ENCODE results near the gene C20orf202.

C20orf202 gene

DNA sequence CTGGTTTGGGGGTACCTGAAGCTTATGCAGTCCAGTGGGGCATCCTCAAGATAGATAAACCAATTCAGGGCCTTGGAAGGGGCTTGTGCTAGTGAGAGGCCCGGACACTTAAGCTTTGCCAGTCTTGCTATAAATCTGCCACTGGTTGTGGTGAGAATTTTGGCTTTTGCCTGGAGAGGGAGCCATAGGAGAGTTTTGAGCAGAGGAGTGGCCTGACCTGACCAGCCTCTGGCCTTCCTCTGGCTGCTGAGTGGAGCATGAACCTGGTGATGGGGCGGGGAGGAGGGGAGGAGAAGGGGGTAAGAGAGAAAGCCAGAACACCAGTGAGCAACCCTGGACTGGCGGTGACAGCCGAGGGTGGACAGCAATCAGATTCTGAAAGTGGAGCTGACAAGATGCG is 25.6 kb upstream of the C20orf202 start:
- H3K4me3 ChIP-seq (ENCODE audit: low read length in 2 of 2), result no peak overlapping the region
- peaks cover 0 to 8% of the 10 kb centered on the region in 2 donors for H3K4me1 ChIP-seq (ENCODE audit: control insufficient read depth in 2 of 2, insufficient read depth in 1 of 2, low read depth in 1 of 2, low read length in 2 of 2)
- H4K91ac ChIP-seq (ENCODE audit: low read depth, low read length, poor library complexity), result no peak overlapping the region
- DNase-seq (ENCODE audit: low spot score), result no peak
- no peak overlapping the region for H2BK12ac ChIP-seq (ENCODE audit: low read length)
- no peak overlapping the region for H2BK15ac ChIP-seq (ENCODE audit: low read length)
- no peak overlapping the region for H3K4me2 ChIP-seq (ENCODE audit: insufficient read depth, low read length, poor library complexity, severe bottlenecking)
- H3K79me1 ChIP-seq (ENCODE audit: low read depth, low read length), result no peaks in the 10 kb centered on the region
- no peak overlapping the region for H4K8ac ChIP-seq (ENCODE audit: low read depth, low read length)
- no peak overlapping the region for H3K14ac ChIP-seq (ENCODE audit: low read length)
- H3K18ac ChIP-seq (ENCODE audit: low read length), result no peak overlapping the region
- H3K9me3 ChIP-seq (replicated peaks in 1 of 2; ENCODE audit: control insufficient read depth in 2 of 2, insufficient read depth in 1 of 2, low read depth in 1 of 2, low read length in 2 of 2), result no peaks in the 10 kb centered on the region
- H3K36me3 ChIP-seq (replicated peaks in 1 of 2; ENCODE audit: control insufficient read depth in 2 of 2, insufficient read depth in 2 of 2, low read length in 2 of 2), result peaks cover 0 to 32% of the 10 kb centered on the region in 2 donors
- H3K4ac ChIP-seq (ENCODE audit: low read length), result no peak overlapping the region
- no CpG with 5 or more reads among the region's 5 CpGs for WGBS, 2 donors (ENCODE audit: extremely low coverage in 2 of 2, insufficient read length in 2 of 2, insufficient replicate concordance in 1 of 2)
- H2BK120ac ChIP-seq (ENCODE audit: low read depth, low read length), result no peak overlapping the region
- H3K27ac ChIP-seq (replicated peaks; ENCODE audit: low read length), result no peak overlapping the region
- H3K27me3 ChIP-seq (ENCODE audit: control insufficient read depth in 3 of 3, insufficient read depth in 3 of 3, low read depth in 1 of 3, low read length in 3 of 3), result no peaks in the 10 kb centered on the region
- H2BK5ac ChIP-seq (ENCODE audit: low read length), result no peak overlapping the region
- H2AK5ac ChIP-seq (ENCODE audit: low read depth, low read length), result no peak overlapping the region
- no peak overlapping the region for H2AFZ ChIP-seq (ENCODE audit: low read length)
- H3K9ac ChIP-seq (ENCODE audit: low read depth, low read length, poor library complexity), result no peak overlapping the region
- H3K23ac ChIP-seq (ENCODE audit: low read depth, low read length, poor library complexity), result no peak overlapping the region

DNA sequence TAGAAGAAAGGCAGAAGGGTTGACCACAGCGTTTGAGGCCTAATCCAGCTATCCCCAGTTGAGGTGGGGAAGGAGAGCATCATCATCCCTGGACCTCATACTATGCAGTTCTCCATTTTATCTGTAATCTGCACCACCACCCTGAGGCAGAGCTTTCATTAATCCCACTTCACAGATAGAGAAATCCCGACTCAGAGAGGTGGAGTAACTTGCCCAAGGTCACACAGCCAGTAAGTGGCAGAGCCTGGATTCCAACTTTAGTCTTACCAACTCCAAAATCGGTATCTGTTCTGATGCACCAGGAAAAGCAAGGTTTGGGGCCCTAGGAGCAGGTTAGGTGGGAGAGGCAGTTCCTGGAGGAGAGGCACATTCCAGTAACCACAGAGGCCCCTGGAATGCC is 25.2 kb upstream of the C20orf202 start:
- Histone ChIP-seq H3K23ac (ENCODE audit: low read depth, low read length, poor library complexity) (no peak overlapping the region), H2AK5ac (ENCODE audit: low read depth, low read length) (no peak overlapping the region), H2AFZ (ENCODE audit: low read length) (no peak overlapping the region), H2BK120ac (ENCODE audit: low read depth, low read length) (no peak overlapping the region), H3K14ac (ENCODE audit: low read length) (no peak overlapping the region), H4K91ac (ENCODE audit: low read depth, low read length, poor library complexity) (no peak overlapping the region), H2BK12ac (ENCODE audit: low read length) (no peak overlapping the region), H4K8ac (ENCODE audit: low read depth, low read length) (no peak overlapping the region), H3K9me3 (replicated peaks in 1 of 2; ENCODE audit: control insufficient read depth in 2 of 2, insufficient read depth in 1 of 2, low read depth in 1 of 2, low read length in 2 of 2) (no peaks in the 10 kb centered on the region), H3K27me3 (ENCODE audit: control insufficient read depth in 3 of 3, insufficient read depth in 3 of 3, low read depth in 1 of 3, low read length in 3 of 3) (no peaks in the 10 kb centered on the region), H3K18ac (ENCODE audit: low read length) (no peak overlapping the region), H3K36me3 (replicated peaks in 1 of 2; ENCODE audit: control insufficient read depth in 2 of 2, insufficient read depth in 2 of 2, low read length in 2 of 2) (peaks cover 0 to 28% of the 10 kb centered on the region in 2 donors), H3K79me1 (ENCODE audit: low read depth, low read length) (no peaks in the 10 kb centered on the region), H2BK5ac (ENCODE audit: low read length) (no peak overlapping the region), H3K27ac (replicated peaks; ENCODE audit: low read length) (no peak overlapping the region), H3K4ac (ENCODE audit: low read length) (no peak overlapping the region), H2BK15ac (ENCODE audit: low read length) (no peak overlapping the region), H3K4me1 (ENCODE audit: control insufficient read depth in 2 of 2, insufficient read depth in 1 of 2, low read depth in 1 of 2, low read length in 2 of 2) (peaks cover 0 to 7% of the 10 kb centered on the region in 2 donors), H3K9ac (ENCODE audit: low read depth, low read length, poor library complexity) (no peak overlapping the region), H3K4me2 (ENCODE audit: insufficient read depth, low read length, poor library complexity, severe bottlenecking) (no peak overlapping the region), H3K4me3 (ENCODE audit: low read length in 2 of 2) (no peak overlapping the region)
- DNase-seq (ENCODE audit: low spot score), result no peak
- WGBS, 2 donors (ENCODE audit: extremely low coverage in 2 of 2, insufficient read length in 2 of 2, insufficient replicate concordance in 1 of 2), result no CpG with 5 or more reads among the region's 3 CpGs

DNA sequence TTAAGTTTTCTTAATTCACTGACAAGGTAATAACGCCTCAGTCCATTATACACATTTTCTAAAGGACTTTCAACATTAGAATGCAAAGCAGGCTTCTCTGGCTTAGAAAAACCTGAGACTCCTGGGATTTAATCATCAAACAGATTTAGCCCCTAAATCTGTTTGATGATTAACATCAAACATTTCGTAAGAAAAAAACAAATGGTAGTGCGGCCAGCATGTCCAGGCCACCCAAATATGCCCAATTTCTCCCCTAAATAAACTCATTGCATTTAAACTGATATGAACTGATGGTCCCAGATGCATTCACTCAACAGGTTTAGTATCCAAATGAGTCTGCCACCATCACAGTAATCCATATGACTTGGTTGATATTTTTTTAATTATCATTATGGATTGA is 24.6 kb upstream of the C20orf202 start:
- Histone ChIP-seq H2AK5ac (ENCODE audit: low read depth, low read length) (no peak overlapping the region), H3K9ac (ENCODE audit: low read depth, low read length, poor library complexity) (no peak overlapping the region), H3K4me2 (ENCODE audit: insufficient read depth, low read length, poor library complexity, severe bottlenecking) (no peak overlapping the region), H3K9me3 (replicated peaks in 1 of 2; ENCODE audit: control insufficient read depth in 2 of 2, insufficient read depth in 1 of 2, low read depth in 1 of 2, low read length in 2 of 2) (no peaks in the 10 kb centered on the region), H3K27ac (replicated peaks; ENCODE audit: low read length) (no peak overlapping the region), H3K79me1 (ENCODE audit: low read depth, low read length) (no peaks in the 10 kb centered on the region), H3K14ac (ENCODE audit: low read length) (no peak overlapping the region), H2AFZ (ENCODE audit: low read length) (no peak overlapping the region), H2BK12ac (ENCODE audit: low read length) (no peak overlapping the region), H3K4me3 (ENCODE audit: low read length in 2 of 2) (no peak overlapping the region), H4K8ac (ENCODE audit: low read depth, low read length) (no peak overlapping the region), H2BK120ac (ENCODE audit: low read depth, low read length) (no peak overlapping the region), H2BK15ac (ENCODE audit: low read length) (no peak overlapping the region), H3K27me3 (ENCODE audit: control insufficient read depth in 3 of 3, insufficient read depth in 3 of 3, low read depth in 1 of 3, low read length in 3 of 3) (peaks cover 0 to 3% (median 0%) of the 10 kb centered on the region in 3 experiments), H4K91ac (ENCODE audit: low read depth, low read length, poor library complexity) (no peak overlapping the region), H3K4me1 (ENCODE audit: control insufficient read depth in 2 of 2, insufficient read depth in 1 of 2, low read depth in 1 of 2, low read length in 2 of 2) (peaks cover 0 to 3% of the 10 kb centered on the region in 2 donors), H3K36me3 (replicated peaks in 1 of 2; ENCODE audit: control insufficient read depth in 2 of 2, insufficient read depth in 2 of 2, low read length in 2 of 2) (peaks cover 0 to 24% of the 10 kb centered on the region in 2 donors), H2BK5ac (ENCODE audit: low read length) (no peak overlapping the region), H3K4ac (ENCODE audit: low read length) (no peak overlapping the region), H3K18ac (ENCODE audit: low read length) (no peak overlapping the region), H3K23ac (ENCODE audit: low read depth, low read length, poor library complexity) (no peak overlapping the region)
- DNase-seq (ENCODE audit: low spot score), result no peak
- WGBS, 2 donors (ENCODE audit: extremely low coverage in 2 of 2, insufficient read length in 2 of 2, insufficient replicate concordance in 1 of 2), result no CpG with 5 or more reads among the region's 3 CpGs

DNA sequence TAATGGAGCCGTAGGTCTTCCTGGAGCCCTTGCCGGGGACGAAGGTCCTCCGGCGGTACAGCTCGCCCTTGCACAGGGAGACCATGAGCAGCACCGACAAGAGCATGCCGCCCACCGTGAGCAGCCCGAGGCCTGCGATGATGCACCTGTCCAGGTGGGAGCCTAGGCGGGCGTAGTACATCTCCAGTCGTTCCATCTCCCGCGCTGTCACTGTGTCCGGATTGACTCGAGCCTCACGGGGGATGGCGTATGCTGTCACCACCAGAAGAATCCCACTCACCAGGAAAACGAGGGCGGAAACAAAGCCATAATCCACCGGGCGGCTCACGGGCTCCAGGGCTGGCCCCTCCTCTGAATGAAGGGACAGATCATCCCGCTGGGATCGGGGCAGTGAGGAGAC is 22.3 kb upstream of the C20orf202 start:
- WGBS, 2 donors (ENCODE audit: extremely low coverage in 2 of 2, insufficient read length in 2 of 2, insufficient replicate concordance in 1 of 2), result no CpG with 5 or more reads among the region's 27 CpGs
- Histone ChIP-seq H2AFZ (ENCODE audit: low read length) (no peak overlapping the region), H3K18ac (ENCODE audit: low read length) (no peak overlapping the region), H4K8ac (ENCODE audit: low read depth, low read length) (no peak overlapping the region), H2BK12ac (ENCODE audit: low read length) (no peak overlapping the region), H4K91ac (ENCODE audit: low read depth, low read length, poor library complexity) (no peak overlapping the region), H3K14ac (ENCODE audit: low read length) (no peak overlapping the region), H3K4me1 (ENCODE audit: control insufficient read depth in 2 of 2, insufficient read depth in 1 of 2, low read depth in 1 of 2, low read length in 2 of 2) (peaks cover 3 to 4% of the 10 kb centered on the region in 2 donors), H2BK5ac (ENCODE audit: low read length) (no peak overlapping the region), H2BK15ac (ENCODE audit: low read length) (no peak overlapping the region), H3K79me1 (ENCODE audit: low read depth, low read length) (no peaks in the 10 kb centered on the region), H3K4ac (ENCODE audit: low read length) (no peak overlapping the region), H3K36me3 (replicated peaks in 1 of 2; ENCODE audit: control insufficient read depth in 2 of 2, insufficient read depth in 2 of 2, low read length in 2 of 2) (peaks cover 0 to 9% of the 10 kb centered on the region in 2 donors), H3K27ac (replicated peaks; ENCODE audit: low read length) (no peak overlapping the region), H3K4me3 (ENCODE audit: low read length in 2 of 2) (no peak overlapping the region), H3K9me3 (replicated peaks in 1 of 2; ENCODE audit: control insufficient read depth in 2 of 2, insufficient read depth in 1 of 2, low read depth in 1 of 2, low read length in 2 of 2) (no peaks in the 10 kb centered on the region), H3K27me3 (ENCODE audit: control insufficient read depth in 3 of 3, insufficient read depth in 3 of 3, low read depth in 1 of 3, low read length in 3 of 3) (peaks cover 0 to 18% (median 7%) of the 10 kb centered on the region in 3 experiments), H3K4me2 (ENCODE audit: insufficient read depth, low read length, poor library complexity, severe bottlenecking) (no peak overlapping the region), H3K9ac (ENCODE audit: low read depth, low read length, poor library complexity) (no peak overlapping the region), H3K23ac (ENCODE audit: low read depth, low read length, poor library complexity) (peak overlapping the region; percentile 56), H2BK120ac (ENCODE audit: low read depth, low read length) (no peak overlapping the region), H2AK5ac (ENCODE audit: low read depth, low read length) (no peak overlapping the region)
- no peak for DNase-seq (ENCODE audit: low spot score)

All from neuronal stem cell (in vitro differentiated cells).